Mucosa of rectum (tissue), 2 donors: Measurements from ENCODE around the gene MUC4.
"Not testable (repeated sequence)": the region's sequence is repeated elsewhere in the genome, so short reads cannot be mapped to it uniquely, and the experiment has no call there.

Experiments used
- H3K27ac ChIP-seq, 2 donors: one replicate each; pipeline ENCODE4 v1.7.0; 2013; ENCODE audit warnings: inconsistent platforms in 2 of 2, low read depth in 2 of 2, low read length in 2 of 2
- H3K27me3 ChIP-seq, 2 donors: one replicate each; pipeline ENCODE4 v1.7.0; 2013; ENCODE audit warnings: low read length in 2 of 2; ENCODE audit not compliant: control insufficient read depth in 2 of 2, insufficient read depth in 2 of 2
- H3K36me3 ChIP-seq, 2 donors: one replicate each; pipeline ENCODE4 v1.7.0; 2013; ENCODE audit warnings: low read length in 2 of 2; ENCODE audit not compliant: control insufficient read depth in 2 of 2, insufficient read depth in 2 of 2
- H3K4me1 ChIP-seq, 2 donors: one replicate each; pipeline ENCODE4 v1.7.0; 2013; ENCODE audit warnings: low read length in 2 of 2, mild to moderate bottlenecking in 1 of 2; ENCODE audit not compliant: control insufficient read depth in 2 of 2, insufficient read depth in 2 of 2
- H3K4me3 ChIP-seq, 2 donors: one replicate each; pipeline ENCODE4 v1.7.0; 2013; ENCODE audit warnings: low read length in 2 of 2
- H3K9ac ChIP-seq, 2 donors: one replicate each; pipeline ENCODE4 v1.7.0; 2013; ENCODE audit warnings: low read length in 2 of 2, low read depth in 1 of 2, mild to moderate bottlenecking in 1 of 2
- H3K9me3 ChIP-seq, 2 donors: one replicate each; pipeline ENCODE4 v1.7.0; 2013; ENCODE audit warnings: low read length in 2 of 2; ENCODE audit not compliant: control insufficient read depth in 2 of 2
- donor health status: healthy.
- donor health status: Normal muscosa, but diverticular disease.

The MUC4 gene

DNA sequence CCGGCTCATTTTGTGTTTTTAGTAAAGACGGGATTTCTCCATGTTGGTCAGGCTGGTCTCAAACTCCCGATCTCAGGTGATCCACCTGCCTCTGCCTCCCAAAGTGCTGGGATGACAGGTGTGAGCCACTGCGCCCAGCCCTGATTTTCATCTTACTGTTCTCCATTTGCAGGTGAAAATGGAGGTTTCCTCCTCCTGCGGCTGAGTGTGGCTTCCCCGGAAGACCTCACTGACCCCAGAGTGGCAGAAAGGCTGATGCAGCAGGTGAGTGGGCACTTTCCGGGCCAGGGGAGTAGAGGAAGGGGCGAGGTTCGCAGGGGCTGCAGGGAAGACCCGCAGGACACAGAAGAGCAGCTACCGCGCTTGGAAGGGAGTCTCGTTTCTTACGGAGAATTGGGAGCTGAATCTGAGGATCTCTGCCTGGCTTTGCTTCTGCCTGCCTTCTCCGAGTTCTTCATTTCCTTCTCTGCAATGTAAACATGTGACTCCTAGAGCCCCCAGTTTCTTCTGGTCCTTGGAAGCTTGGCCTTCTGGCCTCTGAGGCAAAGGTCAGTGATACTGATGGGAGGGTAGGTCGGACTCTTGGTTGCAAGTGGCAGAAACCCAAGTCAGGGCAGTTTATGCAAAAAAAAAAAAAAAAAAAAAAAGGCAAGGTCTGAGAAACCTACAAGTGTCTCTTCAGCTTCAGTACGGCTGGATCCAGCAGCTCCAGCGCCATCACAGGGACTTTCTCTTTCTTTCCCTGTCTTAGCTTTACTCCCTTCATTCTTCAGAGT lies 82.1 kb downstream of the MUC4 start:
- peaks cover 13 to 18% of the 10 kb centered on the region in 2 donors for H3K4me1 ChIP-seq
- no peaks in the 10 kb centered on the region for H3K27me3 ChIP-seq
- H3K27ac ChIP-seq = peak overlapping the region; percentile 72 to 84
- H3K36me3 ChIP-seq = peaks cover 6 to 40% of the 10 kb centered on the region in 2 donors
- H3K9ac ChIP-seq = no peak overlapping the region
- no peaks in the 10 kb centered on the region for H3K9me3 ChIP-seq
- H3K4me3 ChIP-seq = no peak overlapping the region

DNA sequence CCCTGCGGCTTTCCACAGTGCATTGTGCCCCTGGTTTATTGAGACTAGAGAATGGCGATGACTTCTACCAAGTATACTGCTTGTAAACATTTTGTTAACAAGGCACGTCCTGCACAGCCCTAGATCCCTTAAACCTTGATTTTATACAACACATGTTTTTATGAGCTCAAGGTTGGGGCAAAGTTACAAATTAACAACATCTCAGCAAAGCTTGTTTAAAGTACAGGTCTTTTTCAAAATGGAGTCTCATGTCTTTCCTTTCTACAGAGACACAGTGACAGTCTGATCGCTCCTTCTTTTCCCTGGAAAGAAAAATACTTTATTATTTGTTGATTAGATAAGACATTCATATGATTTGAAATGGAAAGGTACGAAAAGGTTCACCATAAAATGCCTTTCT lies 82.9 kb downstream of the MUC4 start:
- H3K9me3 ChIP-seq, H3K4me3 ChIP-seq, H3K27me3 ChIP-seq: not testable (repeated sequence)
- peak overlapping the region; percentile 72 to 84 for H3K27ac ChIP-seq
- peaks cover 6 to 36% of the 10 kb centered on the region in 2 donors for H3K36me3 ChIP-seq
- H3K9ac ChIP-seq = peak overlapping the region in 1 of 2 donors; percentile 1
- peaks cover 13 to 18% of the 10 kb centered on the region in 2 donors for H3K4me1 ChIP-seq

GRCh38 chr3:195727606-195728195 lies 84.0 kb downstream of the MUC4 start:
- Histone ChIP-seq H3K9ac (peak overlapping the region; percentile 20 to 46), H3K27ac (peak overlapping the region; percentile 72 to 84), H3K4me3 (peak overlapping the region in 1 of 2 donors; percentile 9), H3K36me3 (peaks cover 0 to 27% of the 10 kb centered on the region in 2 donors), H3K9me3 (no peaks in the 10 kb centered on the region), H3K27me3 (no peaks in the 10 kb centered on the region), H3K4me1 (peaks cover 13 to 18% of the 10 kb centered on the region in 2 donors)

- H3K27me3 ChIP-seq, H3K9me3 ChIP-seq, H3K9ac ChIP-seq, H3K4me3 ChIP-seq: not testable (repeated sequence)
- H3K36me3 ChIP-seq = peaks cover 0 to 17% of the 10 kb centered on the region in 2 donors
- peaks cover 15 to 20% of the 10 kb centered on the region in 2 donors for H3K4me1 ChIP-seq
- H3K27ac ChIP-seq = peak overlapping the region in 1 of 2 donors; percentile 84
Observed at GRCh38 chr3:195725916-195726740, 85.6 kb downstream of the MUC4 start.

GRCh38 chr3:195724363-195724762 lies 87.4 kb downstream of the MUC4 start:
- H3K9ac ChIP-seq, H3K36me3 ChIP-seq, H3K9me3 ChIP-seq, H3K4me3 ChIP-seq, H3K27me3 ChIP-seq, H3K27ac ChIP-seq: not testable (repeated sequence)
- H3K4me1 ChIP-seq = peaks cover 16 to 24% of the 10 kb centered on the region in 2 donors

DNA sequence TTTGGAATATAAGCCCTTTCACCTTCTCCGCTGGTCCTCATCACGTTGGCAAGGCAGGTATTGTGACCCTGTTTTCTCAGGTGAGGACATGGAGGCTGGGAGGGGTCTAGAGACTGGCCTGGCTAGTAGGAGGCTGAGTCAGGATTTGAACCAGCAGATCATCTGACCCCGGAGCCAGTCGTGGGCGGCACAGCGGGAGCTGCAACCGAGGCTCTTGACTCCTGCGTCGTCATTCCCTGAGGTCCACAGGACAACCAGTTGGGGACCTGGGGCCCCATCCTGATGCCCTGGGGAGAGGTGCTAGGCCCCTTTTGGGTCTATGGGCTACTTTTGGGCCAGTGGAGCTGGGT lies 88.8 kb downstream of the MUC4 start:
- H3K27me3 ChIP-seq, H3K36me3 ChIP-seq, H3K4me3 ChIP-seq, H3K9me3 ChIP-seq, H3K9ac ChIP-seq, H3K27ac ChIP-seq: not testable (repeated sequence)
- peaks cover 12 to 21% of the 10 kb centered on the region in 2 donors for H3K4me1 ChIP-seq

- Histone ChIP-seq H3K27ac (peak overlapping the region in 1 of 2 donors; percentile 32), H3K4me1 (peaks cover 6 to 16% of the 10 kb centered on the region in 2 donors), H3K4me3 (peak overlapping the region in 1 of 2 donors; percentile 20)
- not testable (repeated sequence) for H3K36me3 ChIP-seq, H3K9ac ChIP-seq, H3K9me3 ChIP-seq, H3K27me3 ChIP-seq
Observed at GRCh38 chr3:195722139-195722995, 89.4 kb downstream of the MUC4 start.

DNA sequence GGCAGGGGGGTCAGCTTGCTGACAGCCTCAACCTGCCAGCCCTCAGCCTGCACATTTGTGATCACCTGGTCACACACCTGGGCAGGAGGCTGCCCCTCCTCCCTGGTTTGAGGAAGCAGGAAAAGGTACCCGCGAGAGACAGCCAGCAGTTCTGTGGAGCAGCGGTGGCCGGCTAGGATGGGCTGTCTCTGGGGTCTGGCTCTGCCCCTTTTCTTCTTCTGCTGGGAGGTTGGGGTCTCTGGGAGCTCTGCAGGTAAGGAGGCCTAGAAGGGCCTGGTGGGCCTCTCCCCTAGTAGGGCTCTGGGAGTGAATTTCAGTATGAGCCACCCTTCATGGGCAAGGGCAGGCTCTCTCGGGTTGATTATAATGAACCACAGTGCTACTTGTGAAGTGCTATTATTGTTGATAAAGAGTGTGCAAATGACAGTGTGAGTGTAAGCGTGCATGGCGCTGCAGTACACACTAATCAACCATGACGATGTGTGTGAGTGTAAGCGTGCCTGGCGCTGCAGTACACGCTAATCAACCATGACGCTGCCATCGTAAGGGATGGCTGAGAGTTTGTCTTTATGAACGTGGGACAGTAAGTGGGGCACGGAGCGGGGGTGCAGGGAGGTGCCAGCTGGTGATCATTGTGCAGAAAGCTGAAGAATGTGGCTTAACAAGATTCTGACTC lies 90.8 kb downstream of the MUC4 start, which contains the start of gene MUC20:
MUC20 (plus strand) TSS at position 148 of the 676 bp plus-strand sequence; CDS start at position 178, 30 bp downstream.
- not testable (repeated sequence) for H3K27me3 ChIP-seq, H3K9me3 ChIP-seq, H3K36me3 ChIP-seq
- Histone ChIP-seq H3K4me1 (peaks cover 4 to 10% of the 10 kb centered on the region in 2 donors), H3K9ac (peak within 1 kb of the TSS; percentile 34 to 57), H3K4me3 (peak within 1 kb of the TSS; percentile 28 to 51), H3K27ac (peak within 1 kb of the TSS; percentile 73 to 78)

- not testable (repeated sequence) for H3K9me3 ChIP-seq, H3K27me3 ChIP-seq, H3K9ac ChIP-seq, H3K27ac ChIP-seq, H3K4me3 ChIP-seq, H3K36me3 ChIP-seq
- H3K4me1 ChIP-seq = peaks cover 4 to 10% of the 10 kb centered on the region in 2 donors
Observed at GRCh38 chr3:195719514-195720254, 92.0 kb downstream of the MUC4 start.
